Measurements from ENCODE around the gene AIFM1.

- no peak for TF ChIP-seq CTCF (IDR thresholded peaks at IDR 0.05)
- no peak for TF ChIP-seq EZH2 (IDR thresholded peaks at IDR 0.05)
- no peak for TF ChIP-seq EZH2phosphoT487 (IDR thresholded peaks at IDR 0.05)
Measured at GRCh38 chrX:130170752-130171445, 5.3 kb upstream of the AIFM1 start.
